HG02981 (cell line): Measurements from ENCODE around the gene CUX1.
"Not testable (repeated sequence)": the region's sequence is repeated elsewhere in the genome, so short reads cannot be mapped to it uniquely, and the experiment has no call there.

Experiments
- ATAC-seq: cut with Tn5 transposase; IDR thresholded peaks from one replicate; pipeline ENCODE4 v1.9.1; 2021; ENCODE audit warnings: mild to moderate bottlenecking, moderate library complexity; ENCODE audit not compliant: unreplicated experiment

Gene CUX1

GRCh38 chr7:101996876-101997275, 179.4 kb downstream of the CUX1 start:
- ATAC-seq = no peak

GRCh38 chr7:101998029-101998905, 180.8 kb downstream of the CUX1 start:
- ATAC-seq = no peak

- ATAC-seq = no peak
Measured at GRCh38 chr7:101998906-101999240, 181.4 kb downstream of the CUX1 start.

GRCh38 chr7:101999393-101999792, 182.0 kb downstream of the CUX1 start:
- ATAC-seq = no peak

- no peak for ATAC-seq
Measured at GRCh38 chr7:102000123-102000522, 182.7 kb downstream of the CUX1 start.

GRCh38 chr7:102004229-102004628, 186.8 kb downstream of the CUX1 start:
- ATAC-seq = no peak

GRCh38 chr7:102004848-102005247, 187.4 kb downstream of the CUX1 start:
- ATAC-seq = no peak

- ATAC-seq = no peak
Measured at GRCh38 chr7:102005933-102006480, 188.6 kb downstream of the CUX1 start.

- ATAC-seq = no peak
Measured at GRCh38 chr7:102006695-102007094, 189.3 kb downstream of the CUX1 start.

GRCh38 chr7:102008535-102009262, 191.3 kb downstream of the CUX1 start:
- ATAC-seq = no peak

GRCh38 chr7:102009628-102010027, 192.2 kb downstream of the CUX1 start:
- no peak for ATAC-seq

- ATAC-seq = not testable (repeated sequence)
Measured at GRCh38 chr7:102012112-102012830, 194.8 kb downstream of the CUX1 start.

- no peak for ATAC-seq
Measured at GRCh38 chr7:102012941-102013461, 195.6 kb downstream of the CUX1 start.

- ATAC-seq = no peak
Measured at GRCh38 chr7:102018876-102019275, 201.4 kb downstream of the CUX1 start.

GRCh38 chr7:102019461-102019860, 202.0 kb downstream of the CUX1 start:
- no peak for ATAC-seq

GRCh38 chr7:102021841-102022618, 204.6 kb downstream of the CUX1 start:
- no peak for ATAC-seq

GRCh38 chr7:102024005-102024768, 206.8 kb downstream of the CUX1 start:
- ATAC-seq = no peak

- ATAC-seq = no peak
Measured at GRCh38 chr7:102024769-102025391, 207.5 kb downstream of the CUX1 start.

GRCh38 chr7:102025777-102026176, 208.4 kb downstream of the CUX1 start:
- not testable (repeated sequence) for ATAC-seq
